Measurements from ENCODE around the gene IFNL3.
"Not testable (repeated sequence)": the region's sequence is repeated elsewhere in the genome, so short reads cannot be mapped to it uniquely, and the experiment has no call there.

IFNL3 gene

GRCh38 chr19:39253374-39254149 lies 8.8 kb upstream of the IFNL3 start:
- DNase-seq (ENCODE audit: low spot score) = no peak

GRCh38 chr19:39252458-39252857 lies 7.7 kb upstream of the IFNL3 start:
- no peak for DNase-seq (ENCODE audit: low spot score)

- no peak for DNase-seq (ENCODE audit: low spot score)
Observed at GRCh38 chr19:39251846-39252245, 7.0 kb upstream of the IFNL3 start.

GRCh38 chr19:39251081-39251480 lies 6.3 kb upstream of the IFNL3 start:
- no peak for DNase-seq (ENCODE audit: low spot score)

- DNase-seq (ENCODE audit: low spot score) = no peak
Observed at GRCh38 chr19:39248806-39249205, 4.0 kb upstream of the IFNL3 start, which contains the start of gene IFNL4. Gene IFNL4, minus strand, starts transcription at chr19:39248856.

- DNase-seq (ENCODE audit: low spot score) = no peak
Observed at GRCh38 chr19:39247701-39248664, 3.2 kb upstream of the IFNL3 start.

- DNase-seq (ENCODE audit: low spot score) = peak; percentile 21
Observed at GRCh38 chr19:39246951-39247669, 2.3 kb upstream of the IFNL3 start.

- DNase-seq (ENCODE audit: low spot score) = not testable (repeated sequence)
Observed at GRCh38 chr19:39245166-39245565, 360 bp upstream of the IFNL3 start.

GRCh38 chr19:39243741-39244140 lies 1.1 kb downstream of the IFNL3 start:
- not testable (repeated sequence) for DNase-seq (ENCODE audit: low spot score)

- DNase-seq (ENCODE audit: low spot score) = no peak
Observed at GRCh38 chr19:39240421-39240820, 4.4 kb downstream of the IFNL3 start.

GRCh38 chr19:39238944-39239343 lies 5.9 kb downstream of the IFNL3 start:
- DNase-seq (ENCODE audit: low spot score) = no peak

GRCh38 chr19:39238209-39238608 lies 6.6 kb downstream of the IFNL3 start:
- no peak for DNase-seq (ENCODE audit: low spot score)

GRCh38 chr19:39237200-39238184 lies 7.3 kb downstream of the IFNL3 start:
- DNase-seq (ENCODE audit: low spot score) = peak; percentile 59

GRCh38 chr19:39236527-39236926 lies 8.3 kb downstream of the IFNL3 start:
- peak; percentile 20 for DNase-seq (ENCODE audit: low spot score)

GRCh38 chr19:39232708-39233107 lies 12.1 kb downstream of the IFNL3 start:
- no peak for DNase-seq (ENCODE audit: low spot score)

GRCh38 chr19:39230096-39230764 lies 14.6 kb downstream of the IFNL3 start:
- no peak for DNase-seq (ENCODE audit: low spot score)

- no peak for DNase-seq (ENCODE audit: low spot score)
Observed at GRCh38 chr19:39224910-39225309, 19.9 kb downstream of the IFNL3 start.

- no peak for DNase-seq (ENCODE audit: low spot score)
Observed at GRCh38 chr19:39223703-39224279, 21.0 kb downstream of the IFNL3 start.

GRCh38 chr19:39219108-39219507 lies 25.7 kb downstream of the IFNL3 start:
- DNase-seq (ENCODE audit: low spot score) = not testable (repeated sequence)
